Measurements from ENCODE around the gene UPK2. TPM values are rescaled to one million over a fixed set of nuclear protein-coding genes. Genes with fewer than 3 reads are reported as not detected.

UPK2 gene
- total RNA-seq, 1 experiment from 2014 or later: not detected

- peaks cover 47% of the 10 kb centered on the region for H3K4me1 ChIP-seq
- no peaks in the 10 kb centered on the region for H3K27me3 ChIP-seq
- peak overlapping the region; percentile 76 for H3K4me3 ChIP-seq
- DNase-seq: no peak
- no peak overlapping the region for H3K27ac ChIP-seq
- no peaks in the 10 kb centered on the region for H3K36me3 ChIP-seq
- H3K9me3 ChIP-seq (replicated peaks): no peaks in the 10 kb centered on the region
Measured at GRCh38 chr11:118923721-118924587, 32.1 kb upstream of the UPK2 start.

- Histone ChIP-seq H3K4me3 (peak overlapping the region; percentile 76), H3K9me3 (replicated peaks) (no peaks in the 10 kb centered on the region), H3K4me1 (peaks cover 39% of the 10 kb centered on the region), H3K36me3 (no peaks in the 10 kb centered on the region), H3K27ac (no peak overlapping the region), H3K27me3 (no peaks in the 10 kb centered on the region)
- peak; percentile 57 to 61 for DNase-seq
Measured at GRCh38 chr11:118924591-118925585, 31.2 kb upstream of the UPK2 start.

GRCh38 chr11:118927554-118928100 lies 28.5 kb upstream of the UPK2 start:
- Histone ChIP-seq H3K27ac (no peak overlapping the region), H3K4me1 (peaks cover 12% of the 10 kb centered on the region), H3K9me3 (replicated peaks) (no peaks in the 10 kb centered on the region), H3K27me3 (no peaks in the 10 kb centered on the region), H3K36me3 (no peaks in the 10 kb centered on the region), H3K4me3 (peak overlapping the region; percentile 68; the same call in 1 of the 2 replicates)
- no peak for DNase-seq

- DNase-seq: peak; percentile 83 to 90
- Histone ChIP-seq H3K27ac (no peak overlapping the region), H3K4me3 (peak overlapping the region; percentile 68), H3K4me1 (peaks cover 11% of the 10 kb centered on the region), H3K36me3 (no peaks in the 10 kb centered on the region), H3K9me3 (replicated peaks) (no peaks in the 10 kb centered on the region), H3K27me3 (no peaks in the 10 kb centered on the region)
Measured at GRCh38 chr11:118928101-118928869, 27.8 kb upstream of the UPK2 start.

DNA sequence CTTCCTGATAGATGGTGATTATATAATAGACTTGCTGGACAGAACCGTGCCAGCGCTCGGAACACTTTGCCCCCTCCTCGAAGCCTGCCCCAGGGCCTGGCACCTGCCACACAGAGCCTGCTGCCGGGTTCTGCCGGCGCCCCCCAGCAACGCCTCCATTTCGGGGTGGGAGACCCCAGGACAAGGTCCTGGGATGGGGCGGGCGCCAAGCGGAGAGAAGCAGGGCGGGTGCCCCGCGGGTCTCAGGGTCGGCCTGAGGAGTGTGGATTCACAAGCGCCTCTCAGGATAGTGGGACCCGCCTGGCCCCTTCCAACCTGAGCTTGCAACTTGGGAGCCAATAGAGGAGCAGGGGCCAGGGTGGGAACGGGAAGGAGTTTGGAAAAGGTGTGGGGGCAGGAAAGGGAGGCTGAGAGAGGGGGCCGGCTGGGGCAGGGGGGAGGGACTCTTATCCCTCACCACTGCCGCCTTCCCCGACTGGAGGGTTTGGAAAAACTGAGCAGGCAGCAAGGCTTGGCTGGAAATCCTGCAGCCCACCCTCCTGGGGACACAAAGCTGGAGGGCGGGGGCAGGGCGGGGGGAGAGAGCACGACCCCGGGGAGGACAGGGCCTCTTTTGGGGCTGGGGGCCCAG lies 27.1 kb upstream of the UPK2 start:
- H3K4me3 ChIP-seq: peak overlapping the region; percentile 68
- no peaks in the 10 kb centered on the region for H3K9me3 ChIP-seq (replicated peaks)
- peak in 1 of 2 experiments; percentile 71 for DNase-seq
- no peak overlapping the region for H3K27ac ChIP-seq
- H3K4me1 ChIP-seq: peaks cover 11% of the 10 kb centered on the region
- no peaks in the 10 kb centered on the region for H3K27me3 ChIP-seq
- H3K36me3 ChIP-seq: no peaks in the 10 kb centered on the region

GRCh38 chr11:118929501-118930093 lies 26.5 kb upstream of the UPK2 start:
- peak; percentile 83 to 84 for DNase-seq
- Histone ChIP-seq H3K4me1 (peaks cover 11% of the 10 kb centered on the region), H3K27ac (no peak overlapping the region)

GRCh38 chr11:118930094-118930712 lies 25.9 kb upstream of the UPK2 start:
- H3K27ac ChIP-seq: no peak overlapping the region
- H3K9me3 ChIP-seq (replicated peaks): no peaks in the 10 kb centered on the region
- no peaks in the 10 kb centered on the region for H3K27me3 ChIP-seq
- H3K36me3 ChIP-seq: no peaks in the 10 kb centered on the region
- H3K4me1 ChIP-seq: peaks cover 11% of the 10 kb centered on the region
- peak; percentile 53 to 76 for DNase-seq
- peak overlapping the region; percentile 68 for H3K4me3 ChIP-seq

More at GRCh38 chr11:118929501-118930093, 26.5 kb upstream of the UPK2 start:
- Histone ChIP-seq H3K9me3 (replicated peaks) (no peaks in the 10 kb centered on the region), H3K4me3 (peak overlapping the region; percentile 68), H3K36me3 (no peaks in the 10 kb centered on the region), H3K27me3 (no peaks in the 10 kb centered on the region)

DNA sequence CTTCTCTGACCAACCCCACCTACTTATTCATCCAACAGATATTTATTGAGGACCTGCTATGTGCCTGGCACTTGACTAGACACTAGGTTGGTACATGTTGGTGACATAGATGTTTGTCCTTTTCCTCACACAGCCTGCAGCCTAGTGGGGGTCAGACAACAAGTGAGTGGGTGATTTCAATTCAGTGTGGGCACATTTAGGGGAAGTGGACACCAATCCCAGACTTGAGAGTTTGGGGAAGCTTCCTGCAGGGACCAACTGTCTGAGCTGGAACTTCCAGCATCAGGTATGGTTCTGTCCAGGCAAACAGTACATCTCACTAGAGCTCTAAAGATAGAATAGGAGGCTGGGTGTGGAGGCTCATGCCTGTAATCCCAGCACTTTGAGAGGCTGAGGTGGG lies 24.5 kb upstream of the UPK2 start:
- no peak overlapping the region for H3K27ac ChIP-seq
- no peak for DNase-seq

DNA sequence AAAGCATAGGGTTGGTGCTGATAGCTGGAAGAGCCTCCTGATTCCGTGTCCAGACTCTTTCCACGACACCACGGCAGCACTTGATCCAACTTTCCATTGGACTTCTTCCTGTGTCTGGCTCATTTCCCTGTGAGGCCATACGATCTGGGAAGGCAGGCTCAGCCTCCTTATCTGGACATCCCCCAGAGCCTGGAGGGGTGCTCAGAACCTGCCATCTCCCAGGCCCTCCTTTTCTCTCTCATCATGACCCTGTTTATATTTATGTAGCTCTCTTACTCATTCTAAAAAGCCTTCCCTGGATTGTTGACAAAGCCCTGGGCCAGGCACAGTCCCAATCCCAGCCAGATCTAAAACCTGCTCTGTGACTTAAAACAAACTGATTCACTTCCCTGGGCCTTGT lies 22.6 kb upstream of the UPK2 start:
- Histone ChIP-seq H3K4me1 (no peaks in the 10 kb centered on the region), H3K27ac (no peak overlapping the region), H3K9me3 (replicated peaks) (no peaks in the 10 kb centered on the region), H3K27me3 (no peaks in the 10 kb centered on the region), H3K36me3 (no peaks in the 10 kb centered on the region), H3K4me3 (no peak overlapping the region)
- no peak for DNase-seq

More for the DNA sequence above, 24.5 kb upstream of the UPK2 start:
- peaks cover 8% of the 10 kb centered on the region for H3K4me1 ChIP-seq
- no peaks in the 10 kb centered on the region for H3K27me3 ChIP-seq
- no peaks in the 10 kb centered on the region for H3K36me3 ChIP-seq
- no peaks in the 10 kb centered on the region for H3K9me3 ChIP-seq (replicated peaks)
- H3K4me3 ChIP-seq: no peak overlapping the region

DNA sequence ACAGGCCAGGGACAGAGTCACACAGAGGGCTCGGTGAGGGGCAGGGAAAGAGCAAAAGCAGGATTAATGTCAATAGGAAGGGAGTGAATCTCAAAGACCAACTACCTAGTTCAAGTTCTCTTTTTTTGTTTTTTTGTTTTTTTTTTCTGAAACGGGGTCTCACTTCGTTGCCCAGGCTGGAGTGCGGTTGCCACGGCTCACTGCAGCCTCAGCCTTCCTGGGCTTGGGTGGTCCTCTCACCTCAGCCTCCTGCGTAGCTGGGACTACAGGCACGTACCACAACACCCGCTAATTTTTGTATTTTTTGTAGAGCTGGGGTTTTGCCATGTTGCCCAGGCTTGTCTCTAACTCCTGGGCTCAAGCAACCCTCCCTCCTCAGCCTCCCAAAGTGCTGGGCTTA lies 20.7 kb upstream of the UPK2 start:
- no peak overlapping the region for H3K27ac ChIP-seq

DNA sequence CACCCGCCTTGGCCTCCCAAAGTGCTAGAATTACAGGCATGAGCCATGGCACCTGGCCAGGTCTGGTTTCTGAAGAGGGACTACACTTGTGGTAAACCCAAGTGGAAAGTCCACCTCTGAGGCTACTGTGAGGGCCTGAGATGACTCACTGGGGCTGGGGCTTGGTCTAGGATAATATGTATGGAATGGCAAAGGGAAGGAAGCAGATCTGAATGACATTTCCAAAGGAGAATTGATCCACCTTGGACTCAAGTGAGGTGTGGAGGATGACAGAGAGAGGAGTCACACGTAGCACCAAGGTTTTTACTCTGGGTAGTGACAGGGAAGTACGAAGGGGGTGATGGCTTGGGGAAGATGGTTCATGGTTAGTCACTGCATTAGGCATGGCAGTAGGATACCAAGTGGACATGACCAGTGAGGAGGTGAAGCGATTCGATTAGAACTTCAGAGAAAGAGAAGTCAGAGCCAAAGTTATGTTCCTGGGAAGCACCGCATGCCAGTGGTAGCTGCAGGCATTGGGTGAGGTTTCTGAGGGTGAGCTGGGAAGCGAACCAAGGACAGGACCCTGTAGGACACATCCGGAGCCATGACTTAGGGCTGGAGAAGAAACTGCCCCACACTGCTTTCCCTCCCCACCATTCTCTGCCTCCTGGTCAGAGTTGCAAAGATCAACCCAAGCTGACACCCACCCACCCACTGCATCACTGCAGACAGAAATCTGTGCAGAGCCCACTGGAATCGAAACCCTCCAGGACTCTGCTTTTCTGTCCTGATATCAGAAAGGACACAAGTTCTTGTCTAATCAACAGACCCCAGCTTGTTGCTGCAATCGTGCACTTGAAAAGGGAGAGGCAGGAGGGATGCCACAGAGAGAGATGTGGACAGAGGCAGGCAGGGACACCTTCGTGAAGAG lies 17.4 kb upstream of the UPK2 start:
- no peak for DNase-seq

More for the DNA sequence above, 20.7 kb upstream of the UPK2 start:
- Histone ChIP-seq H3K9me3 (replicated peaks) (no peaks in the 10 kb centered on the region), H3K36me3 (no peaks in the 10 kb centered on the region), H3K4me1 (no peaks in the 10 kb centered on the region), H3K27me3 (no peaks in the 10 kb centered on the region), H3K4me3 (no peak overlapping the region)
- DNase-seq: no peak

DNA sequence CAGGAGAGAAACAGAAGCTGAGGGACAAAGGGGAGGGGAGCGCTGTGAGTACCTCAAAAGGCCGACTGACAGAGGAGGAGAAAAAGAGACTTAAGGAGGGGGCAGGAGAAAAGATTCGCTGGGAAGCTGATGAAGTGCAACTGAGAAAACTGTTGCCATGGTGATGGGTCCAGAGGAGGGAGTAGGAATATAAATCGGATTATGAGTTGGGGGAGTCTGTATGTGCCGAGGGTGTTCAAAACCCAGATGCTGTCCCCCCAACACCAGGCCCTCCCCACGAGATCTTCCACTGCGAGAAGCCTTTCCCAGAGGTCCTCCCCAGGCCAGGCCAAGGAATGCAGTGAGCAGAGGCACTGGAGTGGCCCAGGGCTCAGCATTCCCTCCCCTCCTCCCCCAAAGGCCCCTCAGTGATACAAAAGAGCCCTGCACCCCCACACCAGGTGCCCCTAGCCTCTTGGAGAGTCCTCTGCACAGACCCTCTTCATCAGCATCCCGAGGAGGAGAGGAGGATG lies 16.6 kb upstream of the UPK2 start:
- Histone ChIP-seq H3K27ac (no peak overlapping the region), H3K4me1 (no peaks in the 10 kb centered on the region), H3K36me3 (no peaks in the 10 kb centered on the region), H3K4me3 (no peak overlapping the region), H3K9me3 (replicated peaks) (no peaks in the 10 kb centered on the region), H3K27me3 (no peaks in the 10 kb centered on the region)
- DNase-seq: no peak

More for the DNA sequence above, 17.4 kb upstream of the UPK2 start:
- no peaks in the 10 kb centered on the region for H3K9me3 ChIP-seq (replicated peaks)
- no peaks in the 10 kb centered on the region for H3K27me3 ChIP-seq
- no peak overlapping the region for H3K27ac ChIP-seq
- H3K4me3 ChIP-seq: no peak overlapping the region
- no peaks in the 10 kb centered on the region for H3K4me1 ChIP-seq
- no peaks in the 10 kb centered on the region for H3K36me3 ChIP-seq

Data from SJCRH30 (cell line).